H1 (cell line): ENCODE results near the gene SMG1. TPM values are rescaled to one million over a fixed set of nuclear protein-coding genes. Genes with fewer than 3 reads are reported as not detected.

Experiments
- CTCF ChIA-PET: fragments of 300-600 bp; sonication (Branson Sonifier 250); formaldehyde crosslinking; loops from one replicate; lab custom pipeline; 2021; ENCODE audit not compliant: partially characterized antibody; lab: Charles Lee
- POLR2A ChIA-PET: fragments of 300-600 bp; sonication (Branson Sonifier 250); formaldehyde crosslinking; loops from one replicate; lab custom pipeline; 2021; ENCODE audit warnings: inconsistent platforms; ENCODE audit not compliant: partially characterized antibody; lab: Charles Lee
- DNase-seq, 2 experiments: peaks; one replicate each; pipeline versions ENCODE4 v3.0.0 to v3.0.0-alpha.2; 2010 to 2022; ENCODE audit warnings: low spot score in 2 of 2, low read depth in 1 of 2, mixed read lengths in 1 of 2
- FAIRE-seq: peaks from 2 replicates; lab custom pipeline; 2011; peaks lifted over from hg19 to GRCh38; lab: Jason Lieb, UNC
- H2AFZ ChIP-seq: 2 replicates; pipeline ENCODE4 v1.8.1; 2012; ENCODE audit warnings: low read length, inconsistent platforms
- H2AK5ac ChIP-seq: 2 replicates; pipeline ENCODE4 v1.6.1; 2013; ENCODE audit warnings: low read depth, low read length
- H2BK120ac ChIP-seq: replicated peaks from 2 replicates; pipeline ENCODE3; 2013; ENCODE audit warnings: low read depth, low read length, inconsistent platforms
- H2BK12ac ChIP-seq: 2 replicates; pipeline ENCODE4 v1.6.1; 2013; ENCODE audit warnings: low read depth, low read length
- H2BK15ac ChIP-seq: 2 replicates; pipeline ENCODE4 v1.6.1; 2013; ENCODE audit warnings: low read length
- H2BK20ac ChIP-seq: 2 replicates; pipeline ENCODE4 v1.6.1; 2013; ENCODE audit warnings: low read length
- H2BK5ac ChIP-seq: 2 replicates; pipeline ENCODE4 v1.6.1; 2013; ENCODE audit warnings: low read depth, low read length
- H3K14ac ChIP-seq: 2 replicates; pipeline ENCODE4 v1.6.1; 2013; ENCODE audit warnings: inconsistent platforms; ENCODE audit not compliant: insufficient read length
- H3K18ac ChIP-seq: 2 replicates; pipeline ENCODE4 v1.6.1; 2013; ENCODE audit warnings: low read length; ENCODE audit errors: extremely low read depth
- H3K23ac ChIP-seq: 2 replicates; pipeline ENCODE4 v1.6.1; 2013; ENCODE audit warnings: inconsistent platforms; ENCODE audit not compliant: insufficient read length
- H3K23me2 ChIP-seq: 2 replicates; pipeline ENCODE4 v1.6.1; 2013; ENCODE audit warnings: low read depth, low read length
- H3K27ac ChIP-seq: 2 replicates; pipeline ENCODE4 v1.6.1; 2011; ENCODE audit warnings: low read depth, low read length, inconsistent platforms
- H3K27me3 ChIP-seq, 4 experiments: replicated peaks in 1 of 4; 1 replicate in 1 of 4; 2 replicates in 3 of 4; pipeline versions ENCODE4 v1.6.1 to v1.8.1; 2011 to 2013; ENCODE audit warnings: low read length in 3 of 4, mild to moderate bottlenecking in 3 of 4, inconsistent platforms in 2 of 4, mixed read lengths in 2 of 4, moderate library complexity in 1 of 4; ENCODE audit not compliant: control insufficient read depth in 3 of 4, insufficient read depth in 3 of 4; ENCODE audit errors: extremely low read depth in 1 of 4
- H3K36me3 ChIP-seq, 4 experiments: 2 replicates each; pipeline versions ENCODE4 v1.6.1 to v1.8.1; 2011 to 2013; ENCODE audit warnings: mild to moderate bottlenecking in 4 of 4, low read length in 3 of 4, moderate library complexity in 2 of 4, control low read depth in 1 of 4, inconsistent platforms in 1 of 4; ENCODE audit not compliant: insufficient read depth in 4 of 4, control insufficient read depth in 2 of 4
- H3K4ac ChIP-seq: replicated peaks from 2 replicates; pipeline ENCODE3; 2013; ENCODE audit warnings: low read length, low read depth, mixed read lengths, inconsistent platforms; ENCODE audit not compliant: insufficient read length
- H3K4me1 ChIP-seq, 4 experiments: replicated peaks in 1 of 4; 1 replicate in 1 of 4; 2 replicates in 3 of 4; pipeline versions ENCODE4 v1.6.1 to v1.8.1; 2011 to 2013; ENCODE audit warnings: low read length in 3 of 4, inconsistent platforms in 2 of 4, mixed read lengths in 1 of 4; ENCODE audit not compliant: insufficient read depth in 4 of 4, control insufficient read depth in 3 of 4
- H3K4me2 ChIP-seq, 2 experiments: 2 replicates each; pipeline versions ENCODE4 v1.6.1 to v1.8.1; 2011 to 2013; ENCODE audit warnings: low read depth in 2 of 2, low read length in 2 of 2, control low read depth in 1 of 2, inconsistent platforms in 1 of 2, mild to moderate bottlenecking in 1 of 2; ENCODE audit not compliant: insufficient read depth in 1 of 2
- H3K4me3 ChIP-seq, 4 experiments: fragments of 200-600, 300-600 bp in 1 of 4; sonication (generic), shearing (Covaris generic), sonication (Bioruptor Twin) in 1 of 4; 2 replicates each; pipeline versions ENCODE4 v1.5.1 to v1.8.1; 2011 to 2016; ENCODE audit warnings: low read length in 4 of 4, low read depth in 3 of 4, control low read depth in 2 of 4, inconsistent platforms in 2 of 4, mild to moderate bottlenecking in 2 of 4, mixed read lengths in 1 of 4, moderate library complexity in 1 of 4; ENCODE audit not compliant: insufficient read depth in 2 of 4; ENCODE audit errors: extremely low read depth in 1 of 4
- H3K56ac ChIP-seq: replicated peaks from 2 replicates; pipeline ENCODE3; 2013; ENCODE audit warnings: low read depth, mild to moderate bottlenecking, mixed read lengths, low read length, inconsistent platforms; ENCODE audit not compliant: insufficient read length
- H3K79me1 ChIP-seq: 2 replicates; pipeline ENCODE4 v1.6.1; 2013; ENCODE audit warnings: low read depth, low read length, control low read depth
- H3K79me2 ChIP-seq, 2 experiments: 2 replicates each; pipeline versions ENCODE4 v1.6.1 to v1.8.1; 2012 to 2013; ENCODE audit warnings: low read length in 2 of 2, mild to moderate bottlenecking in 2 of 2, inconsistent platforms in 1 of 2; ENCODE audit not compliant: insufficient read depth in 2 of 2, control insufficient read depth in 1 of 2
- H3K9ac ChIP-seq, 4 experiments: replicated peaks in 1 of 4; 1 replicate in 1 of 4; 2 replicates in 3 of 4; pipeline versions ENCODE4 v1.6.1 to v1.8.1; 2011 to 2013; ENCODE audit warnings: low read depth in 3 of 4, low read length in 3 of 4, control low read depth in 2 of 4, mild to moderate bottlenecking in 2 of 4, moderate library complexity in 2 of 4, inconsistent platforms in 1 of 4; ENCODE audit errors: extremely low read depth in 1 of 4
- H3K9me3 ChIP-seq, 2 experiments: 2 replicates each; pipeline versions ENCODE4 v1.6.1 to v1.8.1; 2012 to 2013; ENCODE audit warnings: mild to moderate bottlenecking in 2 of 2, moderate library complexity in 2 of 2, control low read depth in 1 of 2, inconsistent platforms in 1 of 2, low read depth in 1 of 2, low read length in 1 of 2, mixed read lengths in 1 of 2; ENCODE audit not compliant: insufficient read depth in 2 of 2
- H4K20me1 ChIP-seq, 2 experiments: replicated peaks in 1 of 2; 2 replicates each; pipeline versions ENCODE3 to v1.8.1; 2011 to 2013; ENCODE audit warnings: inconsistent platforms in 2 of 2, low read length in 2 of 2, mild to moderate bottlenecking in 1 of 2; ENCODE audit not compliant: insufficient read depth in 2 of 2, control insufficient read depth in 1 of 2
- H4K5ac ChIP-seq: 2 replicates; pipeline ENCODE4 v1.6.1; 2013; ENCODE audit warnings: low read length, low read depth, mixed read lengths, inconsistent platforms; ENCODE audit not compliant: insufficient read length
- H4K8ac ChIP-seq: 2 replicates; pipeline ENCODE4 v1.8.0; 2013; ENCODE audit warnings: mild to moderate bottlenecking, moderate library complexity, low read length, inconsistent platforms; ENCODE audit not compliant: insufficient read depth; ENCODE audit errors: extremely low read depth
- H4K91ac ChIP-seq: replicated peaks from 2 replicates; pipeline ENCODE3; 2013; ENCODE audit warnings: low read length, mixed read lengths, inconsistent platforms; ENCODE audit not compliant: insufficient read length
- CHD1 ChIP-seq: IDR thresholded peaks from 2 replicates; pipeline ENCODE4 v1.6.1; 2012; ENCODE audit warnings: low read depth, low read length, improper control_type of control experiment
- CTBP2 ChIP-seq: IDR thresholded peaks from 2 replicates; pipeline ENCODE4 v1.7.0; 2011; ENCODE audit warnings: borderline replicate concordance, mild to moderate bottlenecking, moderate library complexity, mixed read lengths, low read length; ENCODE audit not compliant: insufficient read depth, insufficient read length
- HDAC6 ChIP-seq: IDR thresholded peaks from one replicate; pipeline ENCODE4 v1.7.1; 2012; ENCODE audit warnings: low read depth, mild to moderate bottlenecking, inconsistent platforms, low read length, moderate library complexity
- NRF1 ChIP-seq: IDR thresholded peaks from 2 replicates; pipeline ENCODE4 v1.6.1; 2011; ENCODE audit warnings: mild to moderate bottlenecking, low read depth, low read length, improper control_type of control experiment
- RNF2 ChIP-seq: fragments of 200-900, 300-1000 bp; sonication (generic); IDR thresholded peaks from 2 replicates; pipeline ENCODE4 v1.7.1; 2016; ENCODE audit warnings: borderline replicate concordance, low read depth, mild to moderate bottlenecking, antibody characterized with exemption, low read length; ENCODE audit not compliant: poor library complexity, severe bottlenecking; ENCODE audit errors: missing control alignments
- SIX5 ChIP-seq: IDR thresholded peaks from 2 replicates; pipeline ENCODE4 v1.6.1; 2011; ENCODE audit warnings: mild to moderate bottlenecking, low read depth, low read length
- SP4 ChIP-seq: IDR thresholded peaks from 2 replicates; pipeline ENCODE4 v1.6.1; 2012; ENCODE audit warnings: low read length, inconsistent platforms
- TAF1 ChIP-seq: IDR thresholded peaks from 2 replicates; pipeline ENCODE4 v1.6.1; 2011; ENCODE audit warnings: mild to moderate bottlenecking, low read depth, low read length
- TCF12 ChIP-seq: IDR thresholded peaks from 2 replicates; pipeline ENCODE4 v1.6.1; 2011; ENCODE audit warnings: low read depth, mild to moderate bottlenecking, low read length
- WGBS, 2 experiments: shearing (Covaris generic) in 1 of 2; methylation state at CpG; one replicate each; pipeline versions ENCODE4 v1.1.6 to v1.1.7; 2013 to 2015; ENCODE audit warnings: low lambda C conversion rate in 2 of 2, mixed read lengths in 2 of 2, inconsistent platforms in 1 of 2, low coverage in 1 of 2, missing lambda C conversion rate in 1 of 2; ENCODE audit not compliant: insufficient replicate concordance in 2 of 2, insufficient coverage in 1 of 2, insufficient read length in 1 of 2; ENCODE audit errors: extremely low coverage in 1 of 2, missing lambda C conversion rate in 1 of 2; 5-methylcytosine and 5-hydroxymethylcytosine counted together
- polyA plus RNA-seq, 7 experiments: library from polyadenylated mRNA; depleted of rRNA in 3 of 7; stranded (reverse) in 5 of 7; unstranded in 2 of 7; fragments of >200 nt in 5 of 7; fragments of 200-250 nt in 2 of 7; gene quantifications; 1 replicate in 5 of 7; 2 replicates in 1 of 7; 4 replicates in 1 of 7; pipeline versions ENCODE4 v1.2.1 to v1.2.3, GENCODE V29; 2011 to 2013; ENCODE audit warnings: missing spikeins in 2 of 7, mixed read lengths in 2 of 7
- total RNA-seq: library from RNA; stranded (reverse); fragmentation: NEBNext Ultra II Directional; extraction: Animal tissue kit (Norgen Biotek cat#: 25700); gene quantifications from 2 replicates; pipeline ENCODE4 v1.2.1, GENCODE V29; 2021
- TF ChIP-seq, protein P1 (sequence below): IDR thresholded peaks from 2 replicates; pipeline ENCODE4 v1.6.1; 2011; ENCODE audit warnings: low read length, improper control_type of control experiment

SMG1 gene
- total and polyA plus RNA-seq, 2 of the 8 experiments (the other 6 are each of a cell fraction or from before 2014, with no cell fraction given), result 14.9 to 90.6 TPM

DNA sequence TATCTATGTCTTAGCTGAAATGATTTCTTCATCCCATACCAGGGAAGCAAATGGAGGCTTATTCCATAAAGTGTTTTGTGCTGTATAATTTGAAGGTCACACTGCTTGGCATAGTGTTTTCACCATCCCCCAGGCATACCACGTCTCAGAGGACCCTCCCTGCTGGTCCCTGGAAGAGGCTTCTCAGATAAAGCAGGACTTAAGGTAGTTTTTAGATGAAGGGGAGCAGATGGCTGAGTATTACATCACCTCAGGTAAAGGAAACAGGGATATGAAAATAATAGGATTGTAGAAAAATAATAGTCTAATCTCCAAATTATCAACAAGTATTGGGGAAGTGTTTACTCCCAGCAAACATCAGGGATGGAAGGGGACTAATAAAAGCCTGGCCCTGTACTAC lies 7.3 kb upstream of the SMG1 start:
- Histone ChIP-seq H3K36me3 (no peaks in the 10 kb centered on the region), H3K23ac (no peak overlapping the region), H4K20me1 (no peaks in the 10 kb centered on the region), H2BK12ac (no peak overlapping the region), H3K4ac (no peak overlapping the region), H3K27me3 (no peaks in the 10 kb centered on the region), H3K4me1 (peaks cover 0 to 2% (median 0%) of the 10 kb centered on the region in 4 experiments; a peak in 1 of 7 replicates), H3K79me1 (no peaks in the 10 kb centered on the region), H2AK5ac (no peak overlapping the region), H3K4me3 (no peak overlapping the region), H3K14ac (no peak overlapping the region), H4K5ac (no peak overlapping the region), H3K23me2 (no peaks in the 10 kb centered on the region), H2BK20ac (no peak overlapping the region), H3K9me3 (no peaks in the 10 kb centered on the region), H2BK5ac (no peak overlapping the region), H3K56ac (no peak overlapping the region), H3K27ac (no peak overlapping the region), H3K18ac (no peak overlapping the region), H4K91ac (no peak overlapping the region), H2BK120ac (no peak overlapping the region), H4K8ac (no peak overlapping the region), H2BK15ac (no peak overlapping the region), H3K9ac (no peak overlapping the region), H2AFZ (no peak overlapping the region), H3K4me2 (no peak overlapping the region), H3K79me2 (no peaks in the 10 kb centered on the region)
- POLR2A ChIA-PET, result no interaction called here
- 53% methylated on average over 1 of the region's 1 CpG; no CpG with 5 or more reads in 1 of the 2 experiments for WGBS, 2 experiments
- DNase-seq (no peak), FAIRE-seq (no peak)
- CTCF ChIA-PET, result interaction anchor here (0.6 kb wide), 1 partner anchor 222 kb away, joined by 3 read pairs; no protein-coding TSS in a partner anchor
- TF ChIP-seq HDAC6, result no peak
- TF ChIP-seq CTBP2, result no peak
- no peak for TF ChIP-seq TAF1
- TF ChIP-seq RNF2, result no peak
- TF ChIP-seq, protein P1, sequence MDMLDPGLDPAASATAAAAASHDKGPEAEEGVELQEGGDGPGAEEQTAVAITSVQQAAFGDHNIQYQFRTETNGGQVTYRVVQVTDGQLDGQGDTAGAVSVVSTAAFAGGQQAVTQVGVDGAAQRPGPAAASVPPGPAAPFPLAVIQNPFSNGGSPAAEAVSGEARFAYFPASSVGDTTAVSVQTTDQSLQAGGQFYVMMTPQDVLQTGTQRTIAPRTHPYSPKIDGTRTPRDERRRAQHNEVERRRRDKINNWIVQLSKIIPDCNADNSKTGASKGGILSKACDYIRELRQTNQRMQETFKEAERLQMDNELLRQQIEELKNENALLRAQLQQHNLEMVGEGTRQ, result no peak
- no peak for TF ChIP-seq TCF12
- TF ChIP-seq NRF1, result no peak
- TF ChIP-seq SP4, result no peak
- TF ChIP-seq CHD1, result no peak
- TF ChIP-seq SIX5, result no peak
